A549 (cell line): ENCODE measurements around the gene TRIM75.
"Not testable (repeated sequence)": the region's sequence is repeated elsewhere in the genome, so short reads cannot be mapped to it uniquely, and the experiment has no call there.

Experiments
- CEBPB ChIP-seq, 2 experiments: fragments of >200 bp in 1 of 2; sonication (Bioruptor Twin) in 1 of 2; formaldehyde crosslinking in 1 of 2; IDR thresholded peaks; 2 replicates each; pipeline ENCODE4 v1.6.1; 2012 to 2016
- CTCF ChIP-seq: fragments of >200 bp; sonication (Bioruptor Twin); formaldehyde crosslinking; IDR thresholded peaks from 3 replicates; pipeline ENCODE4 v1.5.1; 2016
- MAX ChIP-seq: IDR thresholded peaks from 2 replicates; pipeline ENCODE4 v1.6.1; 2012
- POLR2A ChIP-seq: IDR thresholded peaks from 2 replicates; pipeline ENCODE4 v1.6.1; 2012; ENCODE audit warnings: mild to moderate bottlenecking, low read length
- USF2 ChIP-seq: fragments of 450-650 bp; IDR thresholded peaks from 2 replicates; pipeline ENCODE4 v1.6.1; 2014; ENCODE audit warnings: antibody characterized with exemption

GRCh38 chr4:165092187-165092586 lies 38.5 kb downstream of the TRIM75 start:
- not testable (repeated sequence) for TF ChIP-seq CTCF; POLR2A; CEBPB (IDR thresholded peaks at IDR 0.05); MAX; USF2
